T47D (cell line): ENCODE measurements around the gene TMSB10.
"Not testable (repeated sequence)": the region's sequence is repeated elsewhere in the genome, so short reads cannot be mapped to it uniquely, and the experiment has no call there.

ENCODE experiments used
- DNase-seq, 2 experiments: peaks; one replicate each; pipeline versions ENCODE4 v3.0.0 to v3.0.0-alpha.2; 2011 to 2012; ENCODE audit warnings: low read depth in 1 of 2, low spot score in 1 of 2
- JUND ChIP-seq: IDR thresholded peaks from 2 replicates; pipeline ENCODE4 v1.6.1; 2012; ENCODE audit warnings: low read depth
- in situ Hi-C: cut with HindIII; loops from 2 replicates; pipeline ENCODE4 v1.10.0; 2016; ENCODE audit warnings: low sequenced_read_pairs, low pct_unique_long_range_greater_than_20kb

The TMSB10 gene

GRCh38 chr2:84899304-84900204 lies 5.9 kb upstream of the TMSB10 start:
- DNase-seq: no peak
- no peak for TF ChIP-seq JUND
- in situ Hi-C loops: no loop called here

- DNase-seq: no peak
- in situ Hi-C loops: no loop called here
- TF ChIP-seq JUND: no peak
These were observed 4.5 kb upstream of the TMSB10 start for GRCh38 chr2:84900971-84901370.

- in situ Hi-C loops: no loop called here
- TF ChIP-seq JUND: no peak
These were observed 3.8 kb upstream of the TMSB10 start for GRCh38 chr2:84901593-84902120.

GRCh38 chr2:84902526-84902925 lies 2.9 kb upstream of the TMSB10 start:
- DNase-seq: no peak
- in situ Hi-C loops: no loop called here
- TF ChIP-seq JUND: no peak

More at GRCh38 chr2:84901593-84902120, 3.8 kb upstream of the TMSB10 start:
- no peak for DNase-seq

- in situ Hi-C loops: no loop called here
These were observed 1.3 kb upstream of the TMSB10 start for GRCh38 chr2:84904151-84904550.

GRCh38 chr2:84904717-84905174 lies 710 bp upstream of the TMSB10 start:
- in situ Hi-C loops: no loop called here
- no peak for TF ChIP-seq JUND
- DNase-seq: no peak

More at GRCh38 chr2:84904151-84904550, 1.3 kb upstream of the TMSB10 start:
- DNase-seq: no peak
- no peak for TF ChIP-seq JUND

GRCh38 chr2:84906108-84906899 lies 848 bp downstream of the TMSB10 start:
- no peak for TF ChIP-seq JUND
- in situ Hi-C loops: no loop called here
- no peak for DNase-seq

- peak in 1 of 2 experiments; percentile 61 for DNase-seq
- TF ChIP-seq JUND: no peak
- in situ Hi-C loops: no loop called here
These were observed 1.7 kb downstream of the TMSB10 start for GRCh38 chr2:84906900-84907714.

GRCh38 chr2:84908948-84909713 lies 3.7 kb downstream of the TMSB10 start:
- no peak for DNase-seq
- in situ Hi-C loops: no loop called here
- TF ChIP-seq JUND: no peak

GRCh38 chr2:84911135-84911678 lies 5.8 kb downstream of the TMSB10 start:
- DNase-seq: no peak
- in situ Hi-C loops: no loop called here
- no peak for TF ChIP-seq JUND

GRCh38 chr2:84912984-84913383 lies 7.5 kb downstream of the TMSB10 start:
- no peak for TF ChIP-seq JUND
- in situ Hi-C loops: no loop called here
- no peak for DNase-seq

GRCh38 chr2:84914334-84914733 lies 8.9 kb downstream of the TMSB10 start:
- in situ Hi-C loops: no loop called here
- TF ChIP-seq JUND: no peak
- DNase-seq: no peak

GRCh38 chr2:84915675-84916074 lies 10.2 kb downstream of the TMSB10 start:
- DNase-seq, in situ Hi-C loops: not testable (repeated sequence)

GRCh38 chr2:84917821-84918220 lies 12.4 kb downstream of the TMSB10 start:
- DNase-seq, in situ Hi-C loops: not testable (repeated sequence)
